ENCODE measurements around the gene NGF.

The NGF gene

GRCh38 chr1:115336741-115337140 lies 1.3 kb downstream of the NGF start:
- DNase-seq (ENCODE audit: low read depth in 3 of 3) = no peak

GRCh38 chr1:115332813-115333608 lies 5.0 kb downstream of the NGF start:
- DNase-seq (ENCODE audit: low read depth in 3 of 3) = no peak

DNA sequence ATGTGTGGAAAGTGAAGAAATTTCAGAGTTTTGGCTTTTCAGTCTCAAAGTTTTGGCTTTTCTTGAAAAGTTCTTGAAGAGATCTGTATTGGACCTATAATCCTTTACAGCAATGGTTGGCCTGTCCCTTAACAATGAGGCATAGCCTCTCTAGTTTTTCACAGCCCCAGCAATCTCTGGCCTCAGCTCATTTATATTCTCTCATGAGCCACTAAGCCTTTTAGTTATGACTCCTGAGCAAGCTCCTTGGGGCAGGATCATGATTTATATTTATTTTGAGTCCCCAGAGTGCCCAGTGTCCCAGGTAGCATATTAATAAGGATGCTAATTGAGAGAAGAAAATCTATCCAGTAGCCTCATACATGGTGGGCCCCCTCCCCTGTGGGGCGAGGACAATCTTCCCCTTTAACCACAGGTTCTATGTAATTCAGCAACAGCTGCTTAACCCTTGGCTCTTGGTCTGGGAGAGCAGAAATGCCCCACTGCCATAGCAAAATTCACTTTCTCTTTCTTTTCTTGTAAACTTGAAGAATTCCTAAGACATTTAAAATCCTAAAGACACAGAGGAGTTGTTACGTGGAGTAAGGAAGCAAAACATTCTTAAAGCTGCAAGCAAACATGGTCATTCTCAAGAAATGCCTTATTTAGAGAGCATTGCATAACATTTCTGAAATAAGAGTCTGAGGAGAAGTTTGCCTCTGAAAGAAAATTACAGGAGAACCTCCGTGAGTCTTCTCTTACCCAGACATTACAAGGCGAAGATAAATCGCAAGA lies 6.3 kb downstream of the NGF start:
- DNase-seq (ENCODE audit: low read depth in 3 of 3) = no peak

GRCh38 chr1:115330480-115331013 lies 7.5 kb downstream of the NGF start:
- DNase-seq (ENCODE audit: low read depth in 3 of 3) = no peak

- DNase-seq (ENCODE audit: low read depth in 3 of 3) = no peak
Measured at GRCh38 chr1:115329965-115330364, 8.1 kb downstream of the NGF start.

GRCh38 chr1:115327270-115327669 lies 10.8 kb downstream of the NGF start:
- DNase-seq (ENCODE audit: low read depth in 3 of 3) = no peak

- DNase-seq (ENCODE audit: low read depth in 3 of 3) = no peak
Measured at GRCh38 chr1:115326419-115326818, 11.6 kb downstream of the NGF start.

GRCh38 chr1:115325874-115326273 lies 12.2 kb downstream of the NGF start:
- no peak for DNase-seq (ENCODE audit: low read depth in 3 of 3)

- DNase-seq (ENCODE audit: low read depth in 3 of 3) = no peak
Measured at GRCh38 chr1:115324649-115325420, 13.2 kb downstream of the NGF start.

GRCh38 chr1:115323366-115324004 lies 14.6 kb downstream of the NGF start:
- DNase-seq (ENCODE audit: low read depth in 3 of 3) = no peak

DNA sequence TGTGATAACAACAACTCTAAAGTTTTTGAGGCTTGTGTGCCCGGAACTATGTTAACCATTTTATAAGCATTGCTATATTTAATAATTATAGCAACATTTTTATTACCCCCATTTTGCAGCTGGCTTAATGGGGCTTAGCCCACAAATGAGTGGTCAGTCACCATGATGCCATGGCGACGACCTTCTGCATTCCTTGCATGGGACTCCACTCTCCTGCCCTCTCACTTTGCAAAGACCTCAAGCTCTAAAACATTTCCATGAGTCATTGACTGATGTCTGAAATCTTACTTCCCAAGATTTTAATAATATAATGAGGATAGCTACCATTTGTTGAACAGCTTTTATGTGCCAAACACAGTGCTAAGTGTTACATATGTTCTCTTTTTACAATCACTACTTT lies 15.4 kb downstream of the NGF start:
- DNase-seq (ENCODE audit: low read depth in 3 of 3) = no peak

GRCh38 chr1:115320377-115320776 lies 17.7 kb downstream of the NGF start:
- DNase-seq (ENCODE audit: low read depth in 3 of 3) = no peak

DNA sequence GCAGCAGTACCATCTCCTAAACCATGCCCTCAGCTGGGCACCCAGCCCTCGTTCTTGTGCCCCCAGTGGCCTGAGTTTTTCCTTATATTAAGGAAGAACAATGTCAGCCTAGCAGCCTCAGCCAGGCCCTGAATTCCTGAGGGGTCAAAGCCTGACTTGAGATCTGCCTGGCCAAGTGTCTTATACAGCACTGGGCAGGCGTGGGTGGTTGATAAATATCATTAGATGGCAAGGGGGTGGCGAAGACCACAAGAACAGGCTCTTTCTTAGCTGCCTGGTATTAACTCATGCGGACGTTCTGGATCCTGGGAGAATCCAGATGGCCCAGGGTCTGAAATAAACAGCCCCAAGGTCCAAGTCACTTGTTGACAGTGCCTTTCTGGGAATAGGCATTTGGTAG lies 18.3 kb downstream of the NGF start:
- no peak for DNase-seq (ENCODE audit: low read depth in 3 of 3)

DNA sequence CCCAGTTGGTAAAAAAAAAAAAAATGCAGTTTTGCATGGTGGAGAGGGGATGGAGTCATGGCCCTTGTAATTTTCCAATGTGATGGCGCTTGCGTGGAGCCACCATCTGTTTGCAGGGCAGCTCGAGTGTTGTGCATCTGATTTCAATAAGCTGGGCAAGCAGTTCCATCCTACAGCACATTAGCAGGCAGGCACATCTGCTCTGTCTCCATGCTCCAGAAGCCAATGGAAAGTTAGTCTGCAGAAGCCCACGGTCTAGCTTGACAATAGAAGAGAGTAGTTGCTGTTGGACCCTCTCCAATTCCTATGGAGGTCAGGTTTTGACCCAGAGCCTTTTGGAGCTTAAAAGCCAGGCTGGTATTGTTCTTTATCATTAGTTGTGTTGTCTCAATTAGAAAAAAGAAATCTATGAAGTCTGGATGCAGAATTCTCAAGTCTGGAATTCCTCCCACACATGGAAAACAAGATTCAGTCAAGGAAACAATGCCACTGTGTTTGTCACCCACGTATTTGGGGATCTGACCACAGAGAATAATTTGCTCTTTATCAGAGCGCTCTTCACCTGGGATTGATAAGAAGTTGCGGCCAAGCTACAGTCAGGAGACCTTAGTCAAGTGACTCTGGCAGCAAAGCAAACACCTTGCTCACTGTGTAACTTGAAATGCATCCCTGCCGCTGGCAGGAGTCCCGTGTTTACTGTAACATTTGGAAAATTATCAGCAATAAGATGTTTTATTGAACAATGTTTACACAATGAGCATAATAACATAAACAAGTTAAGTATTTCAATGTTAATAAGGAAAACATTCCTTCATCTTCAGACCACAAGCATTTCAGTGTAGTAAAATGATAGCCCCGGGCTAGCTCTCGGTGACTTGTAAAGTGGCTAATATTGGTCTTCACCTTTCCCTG lies 20.7 kb downstream of the NGF start:
- DNase-seq (ENCODE audit: low read depth in 3 of 3) = no peak

DNA sequence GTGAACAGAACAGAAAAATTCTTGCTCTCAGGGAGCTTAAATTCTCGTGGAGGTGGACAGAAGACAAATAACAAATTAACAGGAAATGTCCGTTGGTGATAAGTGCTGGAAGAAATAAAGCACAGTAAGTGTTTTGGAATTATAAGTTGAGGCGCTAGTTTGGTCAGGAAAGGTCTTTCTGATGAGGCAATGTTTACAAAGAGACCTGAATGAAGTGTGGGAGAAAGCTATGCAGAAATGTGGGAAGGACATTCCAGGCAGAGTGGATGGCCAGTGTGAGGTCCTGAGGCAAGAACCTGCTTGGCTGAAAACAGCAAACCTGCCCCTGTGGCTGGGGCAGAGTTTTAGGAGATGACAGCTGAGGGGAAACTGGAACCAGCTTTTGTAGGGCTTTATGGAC lies 23.3 kb downstream of the NGF start:
- DNase-seq (ENCODE audit: low read depth in 3 of 3) = no peak

DNA sequence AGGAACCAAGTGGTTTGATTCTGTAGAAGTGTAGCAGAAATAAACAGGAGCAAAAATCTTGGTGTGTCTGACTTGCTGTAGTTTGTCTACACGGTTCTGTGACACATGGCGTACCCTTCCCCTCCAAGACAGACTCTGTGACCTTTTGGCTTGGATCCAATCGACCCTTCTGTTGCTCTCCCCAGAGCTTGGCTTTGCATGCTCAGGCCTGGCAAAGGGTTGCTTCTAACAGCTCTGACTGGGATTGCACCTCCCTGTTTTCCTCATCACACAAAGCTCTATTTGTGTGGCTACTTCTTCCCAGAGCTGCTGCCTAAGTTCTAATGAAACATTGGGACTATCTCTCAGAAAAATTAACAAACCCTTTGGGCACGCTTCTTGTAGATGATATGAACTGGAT lies 24.0 kb downstream of the NGF start:
- DNase-seq (ENCODE audit: low read depth in 3 of 3) = no peak

DNA sequence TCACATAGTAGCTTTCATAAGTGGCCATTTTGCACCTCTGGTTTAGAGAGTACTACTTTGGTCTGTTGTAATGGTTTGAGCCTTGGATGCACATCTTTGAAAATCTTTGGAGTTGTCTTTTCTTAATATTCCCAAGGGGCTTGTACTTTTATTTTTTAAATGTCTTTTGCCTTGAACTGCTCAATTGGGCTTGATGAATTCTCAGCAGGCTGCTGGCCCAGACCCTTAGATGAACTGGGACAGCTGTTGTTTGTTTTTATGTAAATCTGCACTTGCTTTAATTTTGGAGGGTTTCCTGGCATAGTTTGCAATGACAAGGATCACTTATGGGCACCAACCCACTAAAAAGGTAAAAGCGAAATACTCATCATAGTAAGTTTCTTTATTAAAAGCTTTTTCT lies 24.9 kb downstream of the NGF start:
- no peak for DNase-seq (ENCODE audit: low read depth in 3 of 3)

DNA sequence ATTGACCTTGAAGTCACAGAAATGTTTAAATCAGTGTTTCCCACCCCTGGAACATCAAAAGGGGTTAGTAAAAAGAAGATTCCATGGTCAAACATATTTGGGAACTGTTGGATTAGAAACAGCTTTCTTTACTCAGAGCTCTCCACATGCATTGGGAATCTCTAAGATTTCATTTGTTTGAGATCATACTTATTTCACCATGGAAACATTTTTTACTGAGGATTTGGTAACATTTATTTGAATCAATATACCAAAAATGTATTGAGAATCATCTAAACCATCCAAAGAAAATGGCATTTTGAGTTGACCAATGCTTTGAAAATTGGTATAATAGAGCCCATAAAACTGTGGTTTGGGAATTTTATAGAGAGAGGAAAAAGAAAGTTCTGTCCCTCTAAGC lies 25.3 kb downstream of the NGF start:
- DNase-seq (ENCODE audit: low read depth in 3 of 3) = no peak

GRCh38 chr1:115311474-115311989 lies 26.5 kb downstream of the NGF start:
- DNase-seq (ENCODE audit: low read depth in 3 of 3) = no peak

All from stimulated activated CD4-positive, alpha-beta T cell treated with anti-CD3 and anti-CD28 coated beads, TNF-alpha, amount 100 ng/mL, for 24 hours (primary cell).